Measurements from ENCODE around the gene BLCAP. TPM values are rescaled to one million over a fixed set of nuclear protein-coding genes. Genes with fewer than 3 reads are reported as not detected.
"Not testable (repeated sequence)": the region's sequence is repeated elsewhere in the genome, so short reads cannot be mapped to it uniquely, and the experiment has no call there.

Gene BLCAP
- total RNA-seq, 1 donor from 2014 or later = 53.9 TPM

DNA sequence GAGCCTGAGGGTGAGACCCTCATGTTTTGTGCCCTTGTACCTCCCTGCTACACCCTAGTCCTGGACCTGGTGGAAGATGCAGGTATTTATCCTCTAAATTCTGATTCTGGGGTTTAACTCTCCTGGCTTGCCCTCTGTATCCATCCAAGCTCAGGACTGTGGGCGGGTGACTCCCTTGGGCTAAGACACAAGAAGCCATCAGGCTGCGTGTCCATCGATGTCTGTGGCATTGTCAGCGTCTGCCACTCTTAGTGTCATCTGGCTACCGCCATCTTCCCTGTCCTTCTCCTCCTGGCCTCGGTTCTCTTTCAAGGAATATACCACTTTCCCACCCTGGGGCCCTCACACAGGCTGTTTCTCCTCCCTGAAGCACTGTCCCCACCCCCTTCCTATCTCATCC lies 28.9 kb upstream of the BLCAP start:
- no peak for DNase-seq

DNA sequence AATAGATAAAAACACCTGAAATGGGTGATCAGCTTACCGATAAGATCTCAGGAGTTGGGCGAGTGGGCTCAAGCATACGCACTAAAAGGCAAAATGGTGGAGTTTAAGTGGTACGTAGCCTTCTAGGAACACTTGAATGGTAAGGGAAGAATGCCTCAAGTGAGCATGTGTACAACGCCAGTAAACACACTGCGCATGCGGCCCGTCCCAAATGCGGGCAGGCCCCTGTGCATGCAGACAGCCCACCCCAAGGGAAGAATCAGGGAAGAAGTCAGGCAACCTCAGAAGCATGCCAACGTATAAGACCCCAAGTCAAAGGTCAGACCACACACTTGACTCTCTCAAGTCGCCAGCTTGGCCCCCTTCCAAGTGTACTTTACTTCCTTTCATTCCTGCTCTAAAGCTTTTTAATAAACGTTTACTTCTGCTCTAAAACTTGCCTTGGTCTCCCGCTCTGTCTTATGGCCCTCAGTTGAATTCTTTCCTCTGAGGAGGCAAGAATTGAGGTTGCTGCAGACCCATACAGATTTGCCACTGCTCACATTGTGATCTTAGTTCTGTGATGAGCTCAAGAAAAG lies 27.1 kb upstream of the BLCAP start:
- not testable (repeated sequence) for DNase-seq

DNA sequence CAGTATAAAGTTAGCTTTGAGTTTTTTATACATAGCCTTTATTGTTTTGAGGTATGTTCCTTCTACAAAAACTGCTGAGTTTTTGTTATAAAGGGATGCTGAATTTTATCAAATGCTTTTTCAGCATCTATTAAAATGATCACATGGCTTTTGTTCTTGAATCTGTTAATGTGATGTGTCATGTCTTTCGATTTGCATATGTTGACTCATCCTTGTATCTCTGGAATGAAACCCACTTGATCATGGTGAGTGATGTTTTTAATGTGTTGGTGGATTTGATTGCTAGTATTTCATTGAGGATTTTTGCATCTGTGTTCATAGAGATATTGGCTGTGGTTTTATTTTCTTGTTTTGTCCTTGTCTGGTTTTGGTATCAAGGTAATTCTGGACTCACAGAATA lies 24.7 kb upstream of the BLCAP start:
- DNase-seq = no peak

DNA sequence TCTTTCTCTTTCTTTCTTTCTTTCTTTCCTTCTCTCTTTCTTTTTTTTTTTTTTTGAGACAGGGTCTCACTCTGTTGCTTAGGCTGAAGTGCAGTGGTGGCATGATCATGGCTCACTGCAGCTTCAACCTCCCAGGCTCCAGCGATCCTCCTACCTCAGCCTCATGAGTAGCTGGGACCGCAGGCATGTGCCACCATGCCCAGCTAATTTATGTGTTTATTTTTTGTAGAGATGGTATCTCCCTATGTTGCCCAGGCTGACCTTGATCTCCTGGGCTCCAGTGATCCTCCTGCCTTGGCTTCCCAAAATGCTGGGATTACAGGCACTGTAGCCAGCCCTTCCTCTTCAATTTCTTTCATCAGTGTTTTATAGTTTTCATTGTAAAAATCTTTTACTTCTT lies 24.0 kb upstream of the BLCAP start:
- not testable (repeated sequence) for DNase-seq

DNA sequence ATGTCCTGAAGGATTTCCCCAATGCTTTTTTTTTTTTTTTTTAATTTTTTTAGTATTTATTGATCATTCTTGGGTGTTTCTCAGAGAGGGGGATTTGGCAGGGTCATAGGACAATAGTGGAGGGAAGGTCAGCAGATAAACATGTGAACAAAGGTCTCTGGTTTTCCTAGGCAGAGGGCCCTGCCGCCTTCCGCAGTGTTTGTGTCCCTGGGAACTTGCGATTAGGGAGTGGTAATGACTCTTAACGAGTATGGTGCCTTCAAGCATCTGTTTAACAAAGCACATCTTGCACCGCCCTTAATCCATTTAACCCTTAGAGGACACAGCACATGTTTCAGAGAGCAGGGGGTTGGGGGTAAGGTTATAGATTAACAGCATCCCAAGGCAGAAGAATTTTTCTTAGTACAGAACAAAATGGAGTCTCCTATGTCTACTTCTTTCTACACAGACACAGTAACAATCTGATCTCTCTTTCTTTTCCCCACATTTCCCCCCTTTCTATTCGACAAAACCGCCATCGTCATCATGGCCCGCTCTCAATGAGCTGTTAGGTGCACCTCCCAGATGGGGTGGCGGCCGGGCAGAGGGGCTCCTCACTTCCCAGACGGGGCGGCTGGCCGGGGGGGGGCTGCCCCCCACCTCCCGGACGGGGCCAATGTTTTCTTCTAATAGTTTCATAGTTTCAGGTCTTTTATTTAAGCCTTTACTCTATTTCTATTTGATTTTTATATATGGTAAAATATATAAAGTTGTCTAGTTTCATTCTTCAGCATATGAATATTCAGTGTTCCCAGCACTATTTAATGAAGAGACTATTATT lies 22.6 kb upstream of the BLCAP start:
- DNase-seq = not testable (repeated sequence)

DNA sequence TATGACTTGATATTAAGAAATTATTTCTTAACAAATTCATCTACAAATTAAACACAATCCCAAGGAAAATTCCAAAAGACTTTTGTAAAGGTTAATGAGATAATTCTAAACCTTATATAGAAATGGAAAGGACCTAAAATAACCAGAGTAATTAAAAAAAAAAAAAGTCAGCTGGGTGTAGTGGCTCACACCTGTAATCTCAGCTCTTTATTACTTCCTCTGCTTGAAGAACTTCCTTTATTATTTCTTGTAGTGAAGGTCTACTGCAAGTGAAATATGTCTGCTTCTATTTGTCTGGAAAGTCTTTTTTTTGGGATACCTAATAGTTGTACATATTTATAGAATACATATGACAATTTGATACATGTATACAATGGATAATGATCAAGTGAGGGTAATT lies 20.2 kb upstream of the BLCAP start:
- DNase-seq = no peak

DNA sequence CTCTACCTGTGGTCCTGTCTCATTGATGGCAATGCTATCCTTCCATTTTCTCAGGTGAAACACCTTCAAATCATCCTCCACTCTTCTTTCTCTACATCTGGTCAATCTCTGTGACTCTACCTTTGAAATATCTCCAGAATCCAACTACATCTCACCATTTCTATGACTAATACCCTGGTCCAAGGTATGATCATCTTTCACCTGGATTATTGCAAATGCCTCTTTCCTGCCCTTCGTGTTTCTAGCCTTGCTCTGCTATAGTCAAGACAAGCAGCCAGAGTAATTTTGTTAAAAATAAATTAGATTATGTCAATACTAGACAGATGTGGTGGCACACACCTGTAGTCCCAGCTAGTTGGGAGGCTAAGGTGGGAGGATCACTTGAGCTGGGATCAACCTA lies 17.8 kb upstream of the BLCAP start:
- DNase-seq = no peak

DNA sequence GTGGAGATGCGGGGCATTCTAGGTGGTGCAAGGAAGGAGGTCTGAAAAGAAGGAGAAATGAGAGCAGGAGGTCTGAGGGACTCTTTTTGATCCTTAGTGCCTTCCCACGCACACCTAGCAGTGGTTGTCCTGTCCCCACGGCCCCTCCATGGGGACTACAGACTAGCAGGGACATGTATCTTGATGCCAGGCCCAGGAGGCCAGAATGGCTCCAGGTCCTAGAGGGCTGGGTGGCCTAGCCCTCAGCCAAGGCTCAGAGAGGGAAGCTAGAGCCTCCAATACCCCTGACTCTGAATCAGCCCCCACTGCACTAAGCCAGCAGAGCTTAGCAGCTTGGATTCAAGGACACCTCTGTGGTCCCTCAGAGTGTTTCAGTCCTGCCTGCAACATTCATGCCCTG lies 16.7 kb upstream of the BLCAP start:
- DNase-seq = no peak

DNA sequence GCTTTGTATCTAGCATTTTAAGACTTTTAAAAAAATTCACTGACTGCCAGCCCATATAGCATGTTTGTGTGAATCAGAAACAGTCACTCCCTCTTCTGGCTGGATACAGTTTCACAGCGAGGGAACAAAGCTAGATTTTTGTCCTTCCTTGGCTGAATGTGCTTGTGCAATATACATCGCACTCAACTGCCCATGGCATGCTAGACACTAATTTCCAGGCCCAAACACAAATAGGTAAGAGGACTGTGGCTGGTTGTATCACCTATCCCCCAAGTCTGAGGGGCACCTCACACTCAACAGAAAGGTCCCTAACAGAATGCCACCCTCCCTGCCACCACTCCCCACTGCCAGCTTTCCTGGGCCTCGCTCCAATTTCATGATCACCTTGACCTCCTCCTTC lies 16.2 kb upstream of the BLCAP start:
- DNase-seq = peak; percentile 41

DNA sequence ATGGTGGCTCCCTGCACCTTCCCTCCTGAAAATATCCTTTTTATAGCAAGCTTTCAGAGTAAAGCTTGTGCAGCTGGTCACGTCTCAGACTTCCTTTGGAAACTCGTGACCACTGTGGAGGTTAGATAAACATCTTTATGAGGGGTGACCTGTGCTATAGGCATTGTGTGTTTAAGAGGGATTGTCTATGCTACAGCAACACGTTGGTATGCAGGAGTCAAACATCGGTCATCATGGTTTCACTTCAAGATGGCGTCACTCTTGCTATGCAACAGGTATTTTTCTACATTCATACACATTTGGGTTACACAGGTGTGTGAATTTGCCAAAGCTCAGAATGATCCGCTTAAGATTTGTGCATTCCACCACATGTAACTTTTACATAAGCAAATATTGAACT lies 14.6 kb upstream of the BLCAP start:
- peak; percentile 79 for DNase-seq

DNA sequence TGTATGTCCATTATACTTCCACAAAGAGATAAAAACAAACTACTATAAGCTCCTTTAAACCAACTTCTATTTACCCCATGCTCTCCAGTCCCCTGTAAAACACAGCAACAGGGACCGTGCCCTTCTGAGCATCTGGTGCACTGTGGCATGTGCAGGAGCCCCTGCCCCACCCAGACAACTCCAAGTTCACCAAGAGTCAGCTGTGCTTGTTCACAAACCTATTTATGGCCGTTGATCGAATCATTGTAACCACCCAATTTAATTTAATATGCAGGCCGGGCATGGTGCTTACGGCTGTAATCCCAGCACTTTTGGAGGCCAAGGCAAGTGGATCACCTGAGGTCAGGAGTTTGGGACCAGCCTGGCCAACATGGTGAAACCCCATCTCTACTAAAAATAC lies 13.7 kb upstream of the BLCAP start:
- no peak for DNase-seq

DNA sequence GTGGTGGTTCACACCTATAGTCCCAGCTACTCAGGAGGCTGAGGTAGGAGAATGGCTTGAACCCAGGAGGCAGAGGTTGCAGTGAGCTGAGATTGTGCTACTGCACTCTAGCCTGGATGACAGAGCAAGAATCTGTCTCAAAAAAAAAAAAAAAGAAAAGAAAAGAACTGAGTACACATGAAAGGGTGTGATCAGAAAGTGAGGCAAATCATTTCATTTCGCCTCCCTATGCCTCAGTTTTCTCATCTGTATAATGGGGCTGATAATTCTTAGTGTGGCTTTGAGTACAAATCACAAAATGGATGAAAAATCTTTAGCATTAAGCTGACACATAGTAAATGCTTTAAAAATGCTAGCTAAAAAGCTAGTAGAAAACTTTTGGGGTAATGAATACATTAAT lies 13.2 kb upstream of the BLCAP start:
- not testable (repeated sequence) for DNase-seq

DNA sequence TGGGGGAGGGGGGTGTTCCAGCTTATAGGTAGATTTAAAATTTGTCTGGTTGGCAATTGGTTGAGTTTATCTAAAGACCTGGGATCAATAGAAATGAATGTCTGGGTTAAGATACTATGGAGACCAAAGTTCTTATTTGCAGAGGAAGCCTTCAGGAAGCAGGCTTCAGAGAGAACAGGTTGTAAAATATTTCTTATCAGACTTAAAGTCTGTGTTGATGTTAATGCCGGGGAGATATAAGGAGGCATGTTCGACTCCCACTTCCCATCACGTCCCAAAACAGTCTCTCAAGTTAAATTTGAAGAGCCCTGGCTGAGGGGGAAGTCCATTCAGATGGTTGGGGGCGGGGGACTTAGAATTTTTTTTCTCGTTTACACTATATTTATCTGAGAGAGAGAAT lies 12.3 kb upstream of the BLCAP start:
- DNase-seq = no peak

DNA sequence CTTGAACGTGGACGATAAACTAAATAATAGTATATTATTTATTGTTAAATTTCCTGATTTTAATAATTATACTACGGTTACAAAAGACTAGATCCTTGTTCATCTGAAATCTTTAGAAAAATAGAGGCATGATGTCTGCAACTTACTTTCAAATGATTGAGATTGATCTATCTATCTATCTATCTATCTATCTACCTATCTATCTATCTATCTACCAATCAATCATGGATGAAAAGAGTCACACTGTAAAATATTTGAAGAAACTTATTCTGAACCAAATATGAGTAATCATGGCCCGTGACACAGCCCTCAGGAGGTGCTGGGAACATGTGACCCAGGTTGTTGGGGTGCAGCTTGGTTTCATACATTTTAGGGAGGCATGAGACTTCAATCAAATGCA lies 11.7 kb upstream of the BLCAP start:
- no peak for DNase-seq

DNA sequence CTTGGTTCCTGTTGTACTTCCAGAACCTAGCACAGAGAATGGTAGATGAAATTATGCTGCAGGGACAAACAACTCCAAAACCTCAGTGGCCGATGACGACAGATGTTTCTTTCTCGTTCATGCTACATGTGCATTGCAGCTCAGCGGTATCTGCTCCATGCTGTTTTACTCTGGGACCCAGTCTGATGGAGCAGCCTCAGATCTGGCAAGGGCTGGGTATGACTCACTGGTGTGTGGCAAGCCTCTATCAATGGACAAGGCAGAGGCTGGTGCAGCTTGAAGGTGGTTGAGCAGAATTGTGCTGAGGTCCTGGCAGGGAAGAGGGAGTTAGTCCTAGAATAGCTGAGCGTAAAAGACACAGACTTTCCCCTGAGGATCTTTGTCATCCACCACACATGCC lies 10.3 kb upstream of the BLCAP start:
- peak; percentile 37 for DNase-seq

DNA sequence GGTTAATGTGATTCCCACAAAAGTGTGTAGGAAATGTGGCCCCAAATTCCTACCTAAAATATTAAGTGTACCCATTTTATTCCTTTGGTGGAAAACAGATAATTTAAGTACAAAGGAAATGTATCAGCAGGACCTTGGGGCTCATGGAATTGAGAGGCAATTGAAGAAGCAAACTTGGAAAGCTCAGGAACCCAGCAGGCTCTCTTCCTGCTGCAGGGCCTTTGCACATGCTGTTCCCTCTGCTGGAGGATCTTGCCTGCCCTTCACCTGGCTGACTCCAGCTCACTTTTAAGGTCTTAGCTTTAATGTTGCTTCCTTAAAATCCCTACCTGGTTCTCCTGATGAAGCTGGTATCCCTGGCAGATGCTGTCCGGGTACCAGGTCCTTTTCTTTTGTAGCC lies 9.8 kb upstream of the BLCAP start:
- DNase-seq = no peak

DNA sequence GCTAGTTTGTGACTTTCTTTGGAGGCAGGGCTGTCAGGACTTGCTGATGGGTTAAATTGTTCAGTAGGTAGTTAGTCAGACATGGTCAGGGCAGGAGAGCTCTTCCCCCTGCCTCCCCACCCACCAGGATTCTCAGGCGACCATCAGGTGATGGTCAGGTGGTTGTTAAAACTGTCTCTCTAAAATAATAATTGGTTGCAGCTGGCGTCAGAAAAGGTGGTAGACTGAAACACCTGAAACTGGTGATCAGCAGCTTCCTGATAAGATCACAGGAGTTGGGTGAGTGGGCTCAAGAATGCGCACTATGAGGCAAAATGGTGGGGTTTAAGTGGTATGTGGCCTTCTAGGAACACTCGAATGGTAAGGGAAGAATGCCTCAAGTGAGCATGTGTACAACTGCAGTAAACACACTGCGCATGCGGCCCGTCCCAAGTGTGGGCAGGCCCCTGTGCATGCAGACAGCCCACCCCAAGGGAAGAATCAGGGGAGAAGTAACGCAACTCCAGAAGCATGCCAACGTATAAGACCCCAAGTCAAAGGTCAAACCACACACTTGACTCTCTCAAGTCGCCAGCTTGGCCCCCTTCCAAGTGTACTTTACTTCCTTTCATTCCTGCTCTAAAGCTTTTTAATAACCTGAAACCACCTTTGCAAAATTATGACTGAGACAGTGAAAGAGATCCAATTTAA lies 7.9 kb upstream of the BLCAP start:
- DNase-seq = no peak

DNA sequence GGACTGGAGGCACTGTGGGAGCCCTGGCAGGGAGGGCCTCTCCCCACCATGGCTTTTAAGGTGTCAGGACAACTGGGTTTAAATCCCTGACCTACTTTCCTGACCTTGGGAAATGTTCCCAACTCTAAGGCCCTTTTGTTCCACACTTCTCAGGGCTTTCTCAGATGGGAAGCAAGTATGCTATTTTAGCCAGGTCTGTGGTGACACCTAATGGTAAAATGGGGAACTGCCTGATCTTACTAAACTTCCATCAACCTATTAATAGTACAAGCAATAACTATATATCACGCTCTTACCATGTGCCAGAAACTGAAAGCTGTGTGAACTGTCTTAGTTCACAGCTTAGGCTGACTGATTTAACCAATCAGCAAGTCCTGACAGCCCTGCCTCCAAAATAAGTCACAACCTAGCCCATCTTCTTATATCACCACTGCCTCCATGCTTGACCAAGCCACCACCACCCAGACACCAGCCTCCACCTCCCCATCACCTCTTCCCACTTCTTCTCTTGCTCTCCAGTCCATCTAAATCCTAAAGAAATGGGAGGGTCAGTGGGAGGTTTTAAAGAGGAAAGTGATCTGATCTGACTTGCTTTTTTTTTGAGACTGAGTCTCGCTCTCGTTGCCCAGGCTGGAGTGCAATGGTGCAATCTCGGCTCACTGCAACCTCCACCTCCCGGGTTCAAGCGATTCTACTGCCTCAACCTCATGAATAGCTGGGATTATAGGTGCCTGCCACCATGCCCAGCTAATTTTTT lies 6.9 kb upstream of the BLCAP start:
- peak; percentile 90 for DNase-seq

DNA sequence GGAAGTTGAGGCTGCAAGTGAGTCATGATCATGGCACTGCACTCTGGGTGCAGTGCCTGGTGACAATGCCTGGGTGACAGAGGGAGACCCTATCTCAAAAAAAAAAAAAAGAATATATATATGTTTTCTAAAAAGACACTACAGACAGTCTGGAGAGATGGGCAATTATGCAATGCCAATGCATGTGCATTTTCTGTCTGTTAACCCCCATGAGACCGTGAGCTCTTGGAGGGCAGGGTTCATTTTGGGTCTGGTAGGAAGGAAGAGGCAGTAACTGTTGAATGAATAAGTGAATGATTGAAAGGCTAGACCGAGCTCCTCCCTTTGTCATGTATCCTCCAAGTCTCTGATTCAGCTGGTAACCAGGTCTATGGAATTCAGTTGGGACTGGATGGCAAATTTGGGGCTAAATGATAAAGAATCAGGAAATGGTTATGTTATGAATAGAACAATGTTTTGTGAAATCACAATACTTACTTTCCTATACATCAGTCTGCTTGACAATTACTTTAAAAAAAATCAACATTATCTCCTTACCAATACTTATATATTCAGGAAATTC lies 5.6 kb upstream of the BLCAP start:
- peak; percentile 36 for DNase-seq

DNA sequence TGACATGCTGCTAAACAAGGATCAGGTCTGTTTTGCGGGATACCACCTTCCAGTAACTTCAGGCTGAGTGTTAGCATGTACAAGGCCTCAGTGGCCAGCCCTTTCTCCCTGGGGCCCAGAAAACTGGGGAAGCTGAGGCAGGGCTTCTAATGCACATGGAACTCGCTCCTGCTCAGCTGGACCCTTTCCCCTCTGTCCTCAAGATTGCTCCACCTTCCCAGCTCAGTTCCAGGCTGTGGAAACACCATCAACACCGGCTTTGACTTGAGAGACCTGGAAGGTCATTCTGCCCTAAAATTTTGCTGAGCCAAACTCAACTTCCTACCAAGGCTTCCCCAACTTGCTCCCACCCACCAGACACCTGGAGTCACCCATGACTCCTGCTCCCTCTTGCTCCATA lies 4.2 kb upstream of the BLCAP start:
- no peak for DNase-seq

DNA sequence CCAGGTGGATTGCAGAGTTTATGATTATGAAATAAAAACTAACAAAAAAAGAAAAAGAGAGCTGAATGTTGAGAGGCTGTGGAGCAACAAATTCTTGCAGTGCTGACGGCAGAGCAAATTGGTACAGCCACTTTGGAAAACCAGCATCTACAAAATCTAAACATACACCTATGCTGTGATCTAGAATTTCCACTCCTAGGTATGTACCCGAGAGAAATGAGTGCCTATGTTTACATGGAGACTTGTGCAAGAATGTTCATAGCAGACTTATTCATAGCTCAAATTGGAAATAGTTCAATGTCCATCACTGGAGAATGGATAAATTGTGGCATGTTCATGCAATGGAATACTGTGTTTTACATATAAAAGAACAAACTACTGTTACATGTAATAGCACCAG lies 3.0 kb upstream of the BLCAP start:
- DNase-seq = no peak

DNA sequence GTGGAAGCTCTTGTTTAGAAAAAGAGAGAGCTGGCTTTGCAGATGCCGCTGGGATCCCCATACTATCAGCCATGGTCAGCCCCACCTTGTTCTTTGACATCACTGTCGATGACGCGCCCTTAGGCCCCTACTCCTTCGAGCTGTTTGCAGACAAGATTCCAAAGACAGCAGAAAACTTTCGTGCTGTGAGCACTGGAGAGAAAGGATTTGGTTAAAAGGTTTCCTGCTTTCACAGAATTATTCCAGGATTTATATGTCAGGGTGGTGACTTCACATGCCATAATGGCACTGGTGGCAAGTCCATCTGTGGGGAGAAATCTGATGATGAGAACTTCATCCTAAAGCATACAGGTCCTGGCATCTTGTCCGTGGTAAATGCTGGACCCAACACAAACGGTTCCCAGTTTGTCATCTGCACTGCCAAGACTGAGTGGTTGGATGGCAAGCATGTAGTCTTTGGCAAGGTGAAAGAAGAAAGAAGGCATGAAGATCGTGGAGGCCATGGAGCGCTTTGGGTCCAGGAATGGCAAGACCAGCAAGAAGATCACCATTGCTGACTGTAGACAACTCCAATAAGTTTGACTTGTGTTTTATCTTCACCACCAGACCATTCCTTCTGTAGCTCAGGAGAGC lies 2.4 kb upstream of the BLCAP start:
- DNase-seq = no peak

Data from dermis blood vessel endothelial cell (primary cell).